DOHH2 (cell line): Measurements from ENCODE around the gene CLCN6.

Source experiments
- CTCF ChIP-seq: fragments of 200-600 bp; sonication (generic); IDR thresholded peaks from one replicate; pipeline ENCODE4 v1.5.1; 2014; ENCODE audit warnings: antibody characterized with exemption, mild to moderate bottlenecking, low read depth, low read length; ENCODE audit not compliant: poor library complexity, severe bottlenecking
- EZH2phosphoT487 ChIP-seq: fragments of 200-600 bp; sonication (generic); IDR thresholded peaks from 2 replicates; pipeline ENCODE4 v1.6.1; 2017; ENCODE audit warnings: borderline replicate concordance, mild to moderate bottlenecking, antibody characterized with exemption, low read length, moderate library complexity, mixed read lengths

GRCh38 chr1:11878891-11879190 is 72.8 kb downstream of the CLCN6 start:
- TF ChIP-seq CTCF = no peak
- no peak for TF ChIP-seq EZH2phosphoT487
